ENCODE measurements around the gene SH3PXD2A. TPM values are rescaled to one million over a fixed set of nuclear protein-coding genes. Genes with fewer than 3 reads are reported as not detected.
A peak's percentile ranks its signal among the peaks of the same experiment; 100 is the strongest.

The SH3PXD2A gene
- total RNA-seq, 1 experiment from 2014 or later = 0.48 TPM

DNA sequence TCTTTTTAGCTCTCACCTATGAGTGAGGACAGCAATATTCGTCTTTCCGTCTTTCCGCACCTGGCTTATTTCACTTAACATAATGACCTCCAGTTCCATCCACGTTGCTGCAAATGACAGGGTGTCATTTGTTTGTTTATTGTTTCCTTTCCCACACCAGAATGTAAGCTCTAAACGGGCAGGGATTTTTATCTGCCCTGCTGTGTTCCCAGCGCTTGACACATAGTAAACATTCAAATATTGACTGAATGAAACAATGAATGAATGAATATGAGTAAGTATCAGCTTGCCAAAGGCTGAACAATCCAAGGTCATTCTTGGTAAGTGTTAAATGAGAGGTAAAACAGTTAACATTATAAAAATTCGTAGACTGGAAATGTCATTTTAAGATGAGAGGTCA is 12.8 kb downstream of the SH3PXD2A start:
- no peak for DNase-seq (ENCODE audit: low read depth, low spot score)
- in situ Hi-C loops (cut with HindIII; ENCODE audit: low pct_unique_long_range_greater_than_20kb, low sequenced_read_pairs) = no loop called here

GRCh38 chr10:103841519-103841918 is 13.9 kb downstream of the SH3PXD2A start:
- in situ Hi-C loops (cut with HindIII; ENCODE audit: low pct_unique_long_range_greater_than_20kb, low sequenced_read_pairs) = no loop called here
- DNase-seq (ENCODE audit: low read depth, low spot score) = no peak

DNA sequence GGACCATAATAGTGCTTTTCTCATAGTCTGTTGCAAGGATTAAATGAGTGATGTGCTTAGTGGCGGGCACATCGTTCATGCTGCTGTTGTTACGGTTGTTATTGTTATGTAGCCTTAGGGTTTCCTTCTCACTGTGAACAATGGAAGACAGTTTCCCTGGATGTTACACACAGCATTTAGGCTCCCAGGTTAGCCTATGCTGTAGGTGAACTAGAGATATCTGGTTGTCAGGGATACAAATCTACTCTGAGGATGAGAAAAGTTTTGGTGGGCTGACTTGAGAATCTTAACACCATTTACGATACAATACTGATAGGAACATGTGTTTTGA is 14.7 kb downstream of the SH3PXD2A start:
- in situ Hi-C loops (cut with HindIII; ENCODE audit: low pct_unique_long_range_greater_than_20kb, low sequenced_read_pairs) = no loop called here

GRCh38 chr10:103839872-103840739 is 15.3 kb downstream of the SH3PXD2A start:
- no peak for DNase-seq (ENCODE audit: low read depth, low spot score)
- in situ Hi-C loops (cut with HindIII; ENCODE audit: low pct_unique_long_range_greater_than_20kb, low sequenced_read_pairs) = no loop called here

More for the DNA sequence above, 14.7 kb downstream of the SH3PXD2A start:
- DNase-seq (ENCODE audit: low read depth, low spot score) = no peak

GRCh38 chr10:103839519-103839871 is 15.9 kb downstream of the SH3PXD2A start:
- in situ Hi-C loops (cut with HindIII; ENCODE audit: low pct_unique_long_range_greater_than_20kb, low sequenced_read_pairs) = no loop called here
- no peak for DNase-seq (ENCODE audit: low read depth, low spot score)

GRCh38 chr10:103838862-103839518 is 16.4 kb downstream of the SH3PXD2A start:
- in situ Hi-C loops (cut with HindIII; ENCODE audit: low pct_unique_long_range_greater_than_20kb, low sequenced_read_pairs) = no loop called here
- DNase-seq (ENCODE audit: low read depth, low spot score) = no peak

DNA sequence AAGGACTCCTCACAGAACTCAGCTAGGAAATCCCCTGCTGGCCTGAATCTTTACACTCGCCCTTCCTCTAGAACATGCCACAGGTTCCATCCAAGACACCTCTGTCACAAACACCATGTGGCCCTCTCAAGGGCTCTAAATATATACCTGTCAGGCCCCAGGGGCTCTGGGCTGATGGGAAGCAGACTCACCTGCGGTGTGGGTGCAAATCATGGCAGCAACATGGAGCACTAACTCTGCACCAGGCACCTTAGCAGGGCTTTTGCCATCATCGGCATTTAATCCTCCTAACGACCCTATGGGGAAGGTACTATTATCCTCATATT is 17.3 kb downstream of the SH3PXD2A start:
- DNase-seq (ENCODE audit: low read depth, low spot score) = no peak
- in situ Hi-C loops (cut with HindIII; ENCODE audit: low pct_unique_long_range_greater_than_20kb, low sequenced_read_pairs) = no loop called here

DNA sequence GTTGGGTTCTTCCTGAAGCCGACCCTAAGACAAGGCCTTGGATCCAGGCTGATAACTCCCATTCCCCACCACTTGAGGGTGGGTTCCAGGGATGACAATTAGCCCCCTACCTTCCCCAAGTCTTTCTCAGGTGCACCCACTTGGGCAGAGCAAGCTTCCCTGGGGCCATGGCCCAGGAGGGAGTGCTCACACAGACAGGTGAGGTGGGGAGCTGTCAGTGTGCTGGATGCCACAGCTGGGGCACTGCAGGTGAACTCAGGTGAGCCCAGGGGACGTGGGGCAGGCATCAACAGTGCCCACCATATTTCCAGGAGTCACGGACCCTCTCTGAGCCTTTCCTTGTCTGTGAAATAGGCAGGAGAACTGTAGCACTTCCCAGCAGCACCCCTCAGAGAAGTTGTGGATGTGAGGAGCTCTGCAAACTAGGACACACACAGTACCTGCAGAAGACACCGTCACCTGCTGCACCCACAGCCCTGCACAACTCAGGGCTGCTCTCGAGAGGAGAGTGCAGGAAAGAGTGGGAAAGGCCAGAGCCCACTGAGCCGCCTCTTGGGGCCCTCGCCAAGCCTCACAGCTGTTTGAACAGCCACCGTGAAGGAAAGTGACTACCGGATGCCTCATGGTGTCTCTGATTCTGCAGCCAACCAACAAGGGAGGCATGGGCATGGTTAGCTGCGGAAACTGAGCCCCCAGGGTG is 17.9 kb downstream of the SH3PXD2A start:
- no peak for DNase-seq (ENCODE audit: low read depth, low spot score)
- in situ Hi-C loops (cut with HindIII; ENCODE audit: low pct_unique_long_range_greater_than_20kb, low sequenced_read_pairs) = no loop called here

- DNase-seq (ENCODE audit: low read depth, low spot score) = no peak
- in situ Hi-C loops (cut with HindIII; ENCODE audit: low pct_unique_long_range_greater_than_20kb, low sequenced_read_pairs) = no loop called here
Measured at GRCh38 chr10:103836861-103837260, 18.5 kb downstream of the SH3PXD2A start.

- DNase-seq (ENCODE audit: low read depth, low spot score) = no peak
- in situ Hi-C loops (cut with HindIII; ENCODE audit: low pct_unique_long_range_greater_than_20kb, low sequenced_read_pairs) = no loop called here
Measured at GRCh38 chr10:103836273-103836672, 19.1 kb downstream of the SH3PXD2A start.

GRCh38 chr10:103835096-103836050 is 20.0 kb downstream of the SH3PXD2A start:
- DNase-seq (ENCODE audit: low read depth, low spot score) = no peak
- in situ Hi-C loops (cut with HindIII; ENCODE audit: low pct_unique_long_range_greater_than_20kb, low sequenced_read_pairs) = no loop called here

GRCh38 chr10:103834436-103835095 is 20.8 kb downstream of the SH3PXD2A start:
- in situ Hi-C loops (cut with HindIII; ENCODE audit: low pct_unique_long_range_greater_than_20kb, low sequenced_read_pairs) = no loop called here
- no peak for DNase-seq (ENCODE audit: low read depth, low spot score)

DNA sequence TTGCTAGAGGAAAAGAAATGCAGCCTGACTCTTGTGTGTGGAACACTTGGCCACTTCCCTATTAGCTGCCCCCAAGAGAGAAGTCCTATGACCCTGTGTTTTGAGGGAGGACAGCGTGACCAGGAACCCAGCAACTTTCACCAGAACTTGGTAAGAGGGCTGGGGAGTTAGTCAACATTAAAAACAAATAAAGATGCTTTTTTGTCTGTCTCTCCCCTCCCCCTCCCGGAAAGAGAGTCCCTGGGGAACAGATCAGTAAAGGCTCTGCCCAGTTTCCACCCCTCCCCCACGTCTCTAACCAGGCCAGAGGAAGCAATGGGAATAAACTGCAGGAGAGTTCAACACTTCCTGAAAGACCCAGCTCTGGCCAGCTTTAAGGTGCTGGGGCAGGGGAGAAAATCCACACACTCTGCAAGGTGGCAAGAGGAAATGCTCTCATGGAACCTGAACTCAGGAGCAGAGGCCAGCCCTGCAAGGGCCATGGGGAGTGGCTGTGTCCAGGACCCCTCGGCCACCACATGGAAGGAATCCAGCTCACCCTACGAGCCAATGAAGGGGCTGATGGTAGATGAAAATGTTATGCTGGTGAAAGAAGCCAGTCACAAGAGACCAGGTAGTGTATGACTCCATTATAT is 21.5 kb downstream of the SH3PXD2A start:
- peak; percentile 25 for DNase-seq (ENCODE audit: low read depth, low spot score)
- in situ Hi-C loops (cut with HindIII; ENCODE audit: low pct_unique_long_range_greater_than_20kb, low sequenced_read_pairs) = no loop called here

DNA sequence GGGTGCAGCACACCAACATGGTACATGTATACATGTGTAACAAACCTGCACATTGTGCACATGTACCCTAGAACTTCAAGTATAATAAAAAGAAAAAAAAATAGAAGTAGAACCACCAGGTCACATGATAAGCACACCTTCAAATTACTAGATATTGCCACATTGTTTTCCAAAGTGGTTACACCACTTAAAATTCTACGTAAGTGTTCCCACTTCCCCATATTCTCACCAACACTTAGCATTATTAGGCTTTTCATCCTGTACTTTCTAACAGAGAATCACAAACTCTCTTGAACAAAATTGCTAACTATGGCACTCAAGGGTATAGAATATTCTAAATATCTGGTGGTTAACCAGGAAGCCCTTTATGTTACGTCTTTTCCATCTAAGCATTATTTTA is 22.6 kb downstream of the SH3PXD2A start:
- no peak for DNase-seq (ENCODE audit: low read depth, low spot score)
- in situ Hi-C loops (cut with HindIII; ENCODE audit: low pct_unique_long_range_greater_than_20kb, low sequenced_read_pairs) = no loop called here

DNA sequence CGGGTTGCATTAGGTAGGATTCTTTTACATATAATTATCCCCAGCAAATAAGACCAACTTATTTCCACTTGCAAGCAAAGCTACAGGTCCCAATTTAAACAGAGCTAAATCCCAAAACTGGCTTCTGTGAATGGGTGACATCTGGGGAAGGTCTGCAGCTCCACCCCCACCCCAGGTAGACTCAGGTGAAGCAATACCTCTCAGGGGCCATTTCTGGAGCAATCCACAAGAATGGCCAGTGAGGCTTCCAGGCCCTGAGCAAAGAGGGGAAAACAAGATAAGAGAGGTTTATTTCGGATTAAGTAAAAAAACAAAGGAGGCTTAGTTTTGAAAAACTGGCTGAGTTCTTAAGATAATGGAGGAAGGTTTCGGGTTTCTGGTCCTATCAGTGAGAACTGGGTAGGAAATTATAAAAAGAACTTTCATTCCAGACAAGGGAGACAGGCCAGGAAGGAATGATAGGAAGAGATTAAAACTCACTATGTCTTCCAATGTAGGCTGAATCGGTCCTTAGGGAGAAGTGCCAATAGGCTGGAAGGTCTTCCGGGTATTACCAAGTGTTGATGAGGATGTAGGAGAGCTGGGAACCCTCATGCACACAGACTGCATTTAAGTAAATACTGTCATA is 25.4 kb downstream of the SH3PXD2A start:
- in situ Hi-C loops (cut with HindIII; ENCODE audit: low pct_unique_long_range_greater_than_20kb, low sequenced_read_pairs) = no loop called here
- no peak for DNase-seq (ENCODE audit: low read depth, low spot score)

- no peak for DNase-seq (ENCODE audit: low read depth, low spot score)
Measured at GRCh38 chr10:103829278-103829677, 26.1 kb downstream of the SH3PXD2A start.

More at GRCh38 chr10:103829278-103829677, 26.1 kb downstream of the SH3PXD2A start:
- in situ Hi-C loops (cut with HindIII; ENCODE audit: low pct_unique_long_range_greater_than_20kb, low sequenced_read_pairs) = no loop called here
